ENCODE measurements around the gene BICDL1.

BICDL1 gene

DNA sequence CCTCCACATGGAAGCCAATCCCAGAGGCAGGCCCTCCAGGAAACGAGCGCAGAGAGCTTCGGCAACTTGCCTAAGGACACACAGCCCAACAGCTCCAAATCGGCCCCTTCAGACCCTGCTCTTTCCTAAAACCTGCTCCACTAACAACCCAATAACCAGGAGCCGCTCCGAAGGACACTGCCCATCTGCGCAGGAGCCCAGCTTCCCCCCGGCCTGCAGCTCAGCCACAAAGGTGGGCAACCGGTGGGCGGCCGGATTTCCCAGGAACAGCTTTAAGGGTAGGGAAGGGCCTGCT, 114.0 kb downstream of the BICDL1 start:
- DNase-seq = no peak

GRCh38 chr12:120103371-120103770, 114.3 kb downstream of the BICDL1 start:
- no peak for DNase-seq

GRCh38 chr12:120106151-120106550, 117.1 kb downstream of the BICDL1 start:
- no peak for DNase-seq

- no peak for DNase-seq
These were observed 120.7 kb downstream of the BICDL1 start for GRCh38 chr12:120109570-120110267.

- DNase-seq = no peak
These were observed 121.8 kb downstream of the BICDL1 start for GRCh38 chr12:120110550-120111501.

- no peak for DNase-seq
These were observed 126.0 kb downstream of the BICDL1 start for GRCh38 chr12:120115066-120115465.

DNA sequence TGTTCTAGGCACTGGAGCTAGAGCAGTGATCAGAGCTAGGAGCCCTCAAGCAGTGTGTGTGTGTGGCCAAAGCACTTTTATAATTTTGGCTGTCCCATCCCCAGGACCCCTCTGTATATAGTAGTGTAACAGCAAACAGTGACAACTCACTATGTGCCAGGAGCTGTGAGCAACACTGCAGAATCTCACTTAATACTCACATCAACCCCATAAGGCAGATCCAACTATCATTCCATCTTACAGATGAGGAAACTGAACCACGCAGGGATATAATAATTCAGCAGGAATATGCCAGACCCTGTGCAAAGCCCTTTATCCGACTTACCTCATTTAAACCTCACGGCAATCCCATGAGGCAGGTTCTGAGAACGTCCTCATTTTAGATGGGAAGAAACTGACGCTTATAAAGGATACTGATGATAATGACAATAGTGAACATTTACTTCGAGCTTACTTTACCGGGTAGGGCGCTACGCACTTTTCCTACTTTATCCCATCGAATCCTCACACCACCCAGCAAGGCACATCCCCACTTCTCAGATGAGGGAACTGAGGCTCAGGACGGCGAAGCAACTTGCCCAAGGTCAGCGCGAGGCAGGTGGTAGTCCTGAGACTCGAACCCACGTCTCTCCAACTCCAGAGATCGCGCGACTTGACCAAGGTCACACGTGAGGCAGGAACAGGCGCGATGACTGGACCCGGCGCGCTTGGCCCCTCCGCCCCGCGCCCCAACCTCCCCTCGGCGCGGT, 126.8 kb downstream of the BICDL1 start:
- no peak for DNase-seq

GRCh38 chr12:120116441-120116791, 127.4 kb downstream of the BICDL1 start, which contains the start of gene RAB35:
TSS of gene RAB35 (minus strand) at chr12:120116753. CDS start at chr12:120116650, 103 bp downstream.
- DNase-seq = no peak

GRCh38 chr12:120116792-120117651, 128.0 kb downstream of the BICDL1 start:
- peak; percentile 96 for DNase-seq

DNA sequence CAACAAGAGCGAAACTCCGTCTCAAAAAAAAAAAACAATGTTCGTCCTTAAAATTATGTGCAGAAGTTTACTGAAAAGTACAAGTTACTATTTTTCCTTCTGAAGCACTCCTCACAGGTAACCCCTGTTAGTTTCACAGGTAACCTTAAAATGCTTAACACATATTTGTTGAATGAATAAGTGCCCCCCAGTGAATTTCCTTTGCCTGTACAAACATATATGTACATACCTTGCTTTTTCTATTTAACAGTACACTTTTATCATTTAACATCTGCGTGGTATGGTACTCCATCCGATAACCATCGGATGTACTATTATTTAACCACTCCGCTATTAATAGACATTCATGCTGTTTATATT, 128.9 kb downstream of the BICDL1 start:
- no peak for DNase-seq

DNA sequence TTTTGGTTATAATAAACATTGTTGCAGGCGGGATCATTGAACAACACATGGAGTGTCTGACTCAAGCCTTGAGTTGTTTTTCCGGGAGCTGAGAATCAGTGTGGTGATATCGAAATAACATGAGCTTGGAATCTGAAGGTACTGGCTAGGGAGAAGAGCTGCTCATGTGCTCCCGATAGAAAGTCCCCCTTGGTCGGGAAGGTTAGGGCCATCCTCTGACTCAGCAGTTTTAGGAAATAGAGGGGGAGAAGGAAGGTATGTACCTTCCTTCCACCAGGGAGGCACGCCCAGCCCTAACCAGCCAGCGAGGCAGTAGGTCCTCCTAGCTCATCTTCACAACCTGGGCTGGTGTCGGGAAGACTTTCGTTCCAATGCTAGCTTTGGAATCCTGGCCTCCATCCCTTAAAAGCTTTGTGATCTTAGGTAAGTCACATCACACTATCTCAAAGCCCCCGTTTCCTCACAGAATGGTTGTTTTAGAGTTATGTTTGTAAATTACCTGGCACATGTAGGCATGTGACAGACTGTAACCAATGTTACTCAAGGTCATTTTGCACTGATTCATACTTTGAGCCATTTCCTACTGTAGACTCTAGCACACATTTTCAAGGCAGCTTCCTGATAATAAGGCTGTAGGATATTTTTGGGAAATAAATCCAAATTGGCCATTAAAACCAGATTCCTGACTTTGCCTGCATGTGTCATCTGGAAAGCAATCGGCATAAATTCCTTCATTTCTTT, 129.5 kb downstream of the BICDL1 start:
- DNase-seq = no peak

DNA sequence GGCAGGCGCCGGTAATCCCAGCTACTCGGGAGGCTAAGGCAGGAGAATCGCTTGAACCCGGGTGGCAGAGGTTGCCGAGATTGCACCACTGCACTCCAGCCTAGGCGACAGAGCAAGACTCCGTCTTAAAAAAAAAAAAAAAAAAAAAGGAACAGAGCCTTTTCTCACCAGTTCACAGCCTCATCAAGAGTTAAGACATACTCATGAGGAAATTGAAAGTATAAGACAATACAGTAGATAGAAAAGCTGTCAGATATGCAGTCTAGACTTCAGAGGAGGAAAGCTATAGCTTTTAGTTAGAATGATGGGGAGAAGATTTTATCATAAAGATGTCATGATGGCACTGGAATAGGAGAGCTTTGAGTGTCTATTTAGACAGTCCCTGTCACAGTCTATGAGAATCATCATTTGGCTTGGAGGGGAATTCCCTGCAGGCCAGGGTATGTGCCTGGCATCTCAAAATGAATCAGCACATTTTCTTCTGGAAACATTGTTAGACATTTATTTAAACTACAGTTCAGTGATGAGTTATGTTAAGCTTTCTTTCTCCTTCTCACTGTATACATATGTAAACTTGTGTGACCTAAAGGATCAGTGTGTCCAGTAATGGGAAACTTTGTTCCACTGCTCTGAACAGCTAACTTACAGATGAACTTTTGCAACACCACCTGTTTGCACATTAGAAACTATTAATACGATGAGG, 130.4 kb downstream of the BICDL1 start:
- no peak for DNase-seq

DNA sequence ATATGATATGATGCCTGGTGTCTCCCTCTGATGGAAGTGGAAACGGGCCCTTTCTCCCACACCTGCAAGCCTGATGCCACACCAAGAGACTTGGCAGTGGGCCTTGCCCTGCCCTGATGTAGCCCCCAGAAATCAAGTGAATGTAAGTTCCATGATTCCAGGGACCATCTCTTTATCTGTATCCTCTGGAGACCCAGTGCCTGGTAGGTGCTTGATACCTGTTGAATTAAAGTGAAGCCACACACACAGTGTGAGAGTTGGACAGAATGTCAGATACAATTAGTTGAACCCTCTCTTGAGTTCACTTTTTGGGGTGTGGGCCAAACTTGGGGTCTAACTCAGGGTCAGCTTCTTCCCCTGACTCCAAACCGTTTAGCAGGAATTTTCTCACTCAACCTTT, 132.3 kb downstream of the BICDL1 start:
- no peak for DNase-seq

GRCh38 chr12:120121766-120122293, 132.8 kb downstream of the BICDL1 start:
- DNase-seq = no peak

DNA sequence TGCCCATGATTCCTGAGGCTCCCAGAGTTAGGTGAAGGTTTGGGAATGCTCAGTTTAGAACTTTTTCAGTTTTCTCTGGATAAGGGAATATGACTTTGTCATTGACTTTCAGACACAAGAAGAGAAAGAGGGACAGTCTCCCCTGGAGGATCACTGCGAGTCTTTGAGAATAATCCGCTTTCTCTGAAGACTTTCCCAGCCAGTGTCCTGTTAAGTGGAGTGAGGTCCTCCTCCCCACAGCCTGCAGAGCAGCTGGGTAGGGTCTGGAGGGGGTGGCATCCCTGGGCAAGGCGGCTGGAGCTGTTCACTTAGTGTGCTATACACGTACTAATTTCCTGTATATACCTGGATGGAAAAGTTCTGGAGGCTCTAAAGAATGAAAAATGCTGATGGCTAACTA, 136.0 kb downstream of the BICDL1 start:
- no peak for DNase-seq

DNA sequence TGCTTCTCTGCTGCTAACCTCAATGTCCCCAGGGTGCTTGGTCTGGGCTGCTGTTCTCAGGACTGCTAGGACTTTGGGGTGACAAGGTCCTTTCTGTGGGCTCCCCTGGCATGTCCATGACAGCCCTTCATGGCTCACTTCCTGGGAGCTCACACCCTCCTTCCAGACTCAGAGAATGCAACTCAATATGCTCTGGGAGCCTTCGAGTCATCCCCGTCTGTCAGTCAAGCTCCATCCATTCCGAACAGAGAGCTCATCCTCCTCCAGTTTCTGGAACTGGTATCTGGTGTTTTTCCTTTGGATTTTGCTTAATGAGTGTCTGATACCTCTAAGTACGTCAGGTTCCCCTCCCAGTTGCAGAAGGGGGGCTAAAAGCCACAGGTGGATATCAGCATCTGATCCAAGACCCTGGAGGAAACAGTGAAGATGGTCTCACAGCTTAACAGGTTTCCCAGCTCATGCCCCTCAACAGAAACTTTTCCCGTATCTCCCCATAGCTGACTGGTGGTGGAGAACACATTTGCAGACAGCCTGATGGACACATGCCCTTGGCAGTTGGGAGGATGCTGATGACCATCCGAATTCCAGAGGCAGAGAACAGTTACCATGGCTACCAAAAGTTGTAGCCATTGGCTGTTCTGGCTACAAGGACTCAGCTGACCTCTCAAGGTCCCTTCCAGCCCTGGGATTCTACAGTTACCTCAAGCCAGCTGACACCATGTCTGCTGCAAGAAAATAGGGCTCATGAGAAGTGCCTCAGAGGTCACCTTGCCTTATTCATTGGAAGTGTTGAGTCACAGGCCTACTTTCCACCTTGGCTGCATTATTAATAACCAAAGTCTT, 137.0 kb downstream of the BICDL1 start:
- no peak for DNase-seq

DNA sequence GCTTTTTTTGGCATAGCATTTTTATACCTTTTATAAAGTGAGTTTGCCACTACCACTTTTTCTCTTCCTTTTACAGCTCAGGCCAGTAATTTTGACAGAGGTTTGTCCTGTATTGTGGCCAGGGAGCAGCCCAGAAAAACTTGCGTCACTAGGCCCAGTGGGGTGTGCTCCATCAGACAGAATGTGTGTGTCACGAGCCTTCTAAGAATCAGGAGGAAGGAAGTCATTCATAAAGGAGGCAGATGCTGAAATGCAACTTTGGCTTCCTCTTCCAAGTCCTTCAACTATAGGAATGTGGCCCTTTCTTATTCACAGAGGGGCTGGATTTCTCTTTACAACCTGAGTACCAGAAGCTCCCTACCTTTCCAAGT, 137.6 kb downstream of the BICDL1 start:
- no peak for DNase-seq

GRCh38 chr12:120130011-120130410, 141.0 kb downstream of the BICDL1 start:
- DNase-seq = no peak

GRCh38 chr12:120131116-120131515, 142.1 kb downstream of the BICDL1 start:
- no peak for DNase-seq

Data from NCI-H774 (cell line).